Esophagus squamous epithelium (tissue), 4 donors: Measurements from ENCODE around the gene ALDH1A2.

Source experiments
- CTCF ChIP-seq, 6 experiments: fragments of 450-650 bp in 4 of 6; fragments of 200-600 bp in 2 of 6; sonication (generic) in 2 of 6; IDR thresholded peaks; one replicate each; pipeline ENCODE4 v1.5.1; 2016 to 2019; ENCODE audit warnings: antibody characterized with exemption in 6 of 6, mild to moderate bottlenecking in 4 of 6, moderate library complexity in 4 of 6
- POLR2A ChIP-seq, 4 donors: fragments of 450-650 bp; IDR thresholded peaks; one replicate each; pipeline ENCODE4 v1.6.1; 2017; ENCODE audit warnings: antibody characterized with exemption in 4 of 4, mild to moderate bottlenecking in 4 of 4, moderate library complexity in 3 of 4

GRCh38 chr15:57903626-57904025 is 161.9 kb downstream of the ALDH1A2 start:
- no peak for TF ChIP-seq CTCF (IDR thresholded peaks at IDR 0.05)
- TF ChIP-seq POLR2A (IDR thresholded peaks at IDR 0.05), result no peak
